Measurements from ENCODE around the gene STRIP2. TPM values are rescaled to one million over a fixed set of nuclear protein-coding genes. Genes with fewer than 3 reads are reported as not detected.

STRIP2 gene
- total RNA-seq, 5 donors from 2014 or later (not counting 1 experiment from before 2014, with no cell fraction given), result 0.39 to 0.47 (median 0.42) TPM

DNA sequence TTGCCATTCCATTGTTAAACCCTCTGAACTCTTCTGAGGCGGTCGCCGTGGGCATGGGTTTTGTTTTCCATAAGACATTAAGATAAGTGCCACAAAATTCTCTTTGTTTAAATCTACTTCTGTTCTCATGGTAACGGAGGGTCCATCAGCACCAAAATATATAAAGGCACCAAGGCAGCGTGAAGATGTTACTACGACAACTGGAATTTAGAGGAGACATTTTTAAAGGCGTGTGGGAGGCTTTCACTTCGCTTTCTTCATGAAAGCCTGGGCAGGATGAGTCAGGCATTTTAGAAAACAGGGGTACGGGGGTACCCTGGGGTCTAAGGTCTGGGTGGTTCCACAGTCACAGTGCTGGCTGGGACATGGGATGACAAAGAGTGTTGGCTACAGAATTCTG is 102.1 kb downstream of the STRIP2 start:
- peak overlapping the region; percentile 10 to 64 (median 54) for H3K4me3 Mint-ChIP-seq
- H3K9me3 Mint-ChIP-seq, result no peaks in the 10 kb centered on the region
- ChIA-PET CTCF (interaction anchor here in 1 of 2 donors (1.1 kb wide), 1 partner anchor 58 kb away, joined by 4 read pairs; no protein-coding TSS in a partner anchor), POLR2A (interaction anchor here in 1 of 2 donors (0.7 kb wide), 1 partner anchor 197 kb away, joined by 10 read pairs; no protein-coding TSS in a partner anchor)
- no peaks in the 10 kb centered on the region for H3K9me3 ChIP-seq
- DNase-seq (peak in 3 of 35 experiments; percentile 3 to 26 (median 15)), ATAC-seq (replicated peaks in 1 of 4) (peak in 2 of 4 experiments; percentile 24 to 32)
- H3K4me1 ChIP-seq (ENCODE audit: control insufficient read depth in 1 of 2, extremely low read depth in 1 of 2, insufficient read depth in 2 of 2, low read length in 2 of 2), result peaks cover 2 to 20% of the 10 kb centered on the region in 2 experiments
- H3K4me1 Mint-ChIP-seq, result peaks cover 8 to 14% (median 11%) of the 10 kb centered on the region in 3 donors
- H3K27ac ChIP-seq (ENCODE audit: low read length), result no peak overlapping the region
- peaks cover 0 to 4% of the 10 kb centered on the region in 2 experiments for H3K27me3 ChIP-seq (replicated peaks in 1 of 2; ENCODE audit: control insufficient read depth in 2 of 2, extremely low read depth in 1 of 2, insufficient read depth in 2 of 2, low read length in 1 of 2)
- H3K36me3 ChIP-seq (ENCODE audit: control insufficient read depth in 2 of 2, extremely low read depth in 1 of 2, insufficient read depth in 1 of 2, low read length in 1 of 2), result no peaks in the 10 kb centered on the region
- 64% methylated on average over 4 of the region's 9 CpGs for WGBS (ENCODE audit: insufficient coverage)
- no peaks in the 10 kb centered on the region for H3K36me3 Mint-ChIP-seq
- peaks cover 0 to 2% of the 10 kb centered on the region in 2 donors for H3K27me3 Mint-ChIP-seq
- peak overlapping the region; percentile 60 to 77 for H3K27ac Mint-ChIP-seq
- H3K4me3 ChIP-seq (ENCODE audit: control insufficient read depth in 1 of 2, extremely low read depth in 1 of 2, low read length in 1 of 2), result no peak overlapping the region

Other genes with a start within 250 kb of the STRIP2 start
- gene SMO, start 245.8 kb upstream of the STRIP2 start, total RNA-seq, result 1 to 10 TPM in 1 of 5 donors, under 1 TPM in 4; 0.22 to 1.7 (median 0.35) TPM
- gene AHCYL2, start 209.4 kb upstream of the STRIP2 start, total RNA-seq, result 10 to 100 TPM; 13.1 to 17.6 (median 15.9) TPM
- 1 to 10 TPM; 1.3 to 3.6 (median 2.2) TPM for gene SMKR1, start 68.1 kb downstream of the STRIP2 start, total RNA-seq
- 10 to 100 TPM; 31.5 to 38.0 (median 35.6) TPM for gene NRF1, start 177.3 kb downstream of the STRIP2 start, total RNA-seq

Measured in T-cell (primary cell).